ENCODE data around the gene SAYSD1.

SAYSD1 gene

DNA sequence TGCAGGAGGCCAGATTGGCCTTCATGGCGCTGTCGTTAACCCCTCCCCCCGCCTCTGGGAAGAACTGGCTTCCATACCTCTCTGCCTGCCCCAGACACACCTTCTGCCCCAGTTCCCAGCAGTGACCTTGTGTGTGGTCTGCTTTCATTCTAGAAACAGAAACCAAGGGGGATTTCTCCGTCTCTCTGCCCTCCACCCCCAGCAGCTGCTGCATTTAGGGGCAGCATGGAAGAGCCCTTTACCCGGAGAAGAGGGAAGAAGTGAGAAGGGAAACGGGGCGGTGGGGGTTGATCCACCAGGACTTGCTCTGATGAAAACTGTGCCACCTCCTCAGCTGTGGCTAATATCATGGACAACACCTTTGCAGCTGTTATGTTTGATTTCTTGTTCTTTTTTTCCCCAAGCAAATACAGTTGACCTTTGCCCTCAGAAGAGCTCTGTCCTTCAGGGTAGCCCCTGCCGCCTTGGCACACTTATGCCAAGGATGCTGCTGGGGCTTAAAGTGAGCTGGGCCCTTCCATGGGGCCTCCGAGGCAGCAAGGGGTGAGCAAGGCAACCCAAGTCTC lies 60.3 kb downstream of the SAYSD1 start:
- Histone ChIP-seq H3K9me3 (ENCODE audit: insufficient read depth, low read length, severe bottlenecking) (no peaks in the 10 kb centered on the region), H4K20me1 (ENCODE audit: insufficient read depth, low read length) (peaks cover 15% of the 10 kb centered on the region), H3K27me3 (ENCODE audit: insufficient read depth, low read length, poor library complexity) (no peaks in the 10 kb centered on the region), H3K4me3 (ENCODE audit: low read depth in 1 of 2, low read length in 2 of 2) (no peak overlapping the region), H3K4me2 (ENCODE audit: insufficient read depth, low read length) (no peak overlapping the region), H3K36me3 (ENCODE audit: insufficient read depth, low read length) (peaks cover 19% of the 10 kb centered on the region; the same call in 1 of the 2 replicates), H3K27ac (ENCODE audit: low read length) (no peak overlapping the region), H3K9ac (ENCODE audit: low read depth, low read length) (no peak overlapping the region), H3K79me2 (ENCODE audit: insufficient read depth, low read length) (peaks cover 10% of the 10 kb centered on the region), H2AFZ (ENCODE audit: low read depth, low read length) (no peak overlapping the region), H3K4me1 (ENCODE audit: insufficient read depth, low read length) (peaks cover 28% of the 10 kb centered on the region)
- DNase-seq (no peak), ATAC-seq (ENCODE audit: insufficient read depth, low read depth) (no peak)
- TF ChIP-seq, protein P1, sequence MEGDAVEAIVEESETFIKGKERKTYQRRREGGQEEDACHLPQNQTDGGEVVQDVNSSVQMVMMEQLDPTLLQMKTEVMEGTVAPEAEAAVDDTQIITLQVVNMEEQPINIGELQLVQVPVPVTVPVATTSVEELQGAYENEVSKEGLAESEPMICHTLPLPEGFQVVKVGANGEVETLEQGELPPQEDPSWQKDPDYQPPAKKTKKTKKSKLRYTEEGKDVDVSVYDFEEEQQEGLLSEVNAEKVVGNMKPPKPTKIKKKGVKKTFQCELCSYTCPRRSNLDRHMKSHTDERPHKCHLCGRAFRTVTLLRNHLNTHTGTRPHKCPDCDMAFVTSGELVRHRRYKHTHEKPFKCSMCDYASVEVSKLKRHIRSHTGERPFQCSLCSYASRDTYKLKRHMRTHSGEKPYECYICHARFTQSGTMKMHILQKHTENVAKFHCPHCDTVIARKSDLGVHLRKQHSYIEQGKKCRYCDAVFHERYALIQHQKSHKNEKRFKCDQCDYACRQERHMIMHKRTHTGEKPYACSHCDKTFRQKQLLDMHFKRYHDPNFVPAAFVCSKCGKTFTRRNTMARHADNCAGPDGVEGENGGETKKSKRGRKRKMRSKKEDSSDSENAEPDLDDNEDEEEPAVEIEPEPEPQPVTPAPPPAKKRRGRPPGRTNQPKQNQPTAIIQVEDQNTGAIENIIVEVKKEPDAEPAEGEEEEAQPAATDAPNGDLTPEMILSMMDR (IDR thresholded peaks at IDR 0.05; ENCODE audit: borderline replicate concordance, extremely low read depth, low read length, poor library complexity, severe bottlenecking) = no peak
- TF ChIP-seq EZH2 (IDR thresholded peaks at IDR 0.05; ENCODE audit: borderline replicate concordance, low read depth, low read length, severe bottlenecking) = no peak

All from DND-41 (cell line).